HepG2 (cell line): ENCODE measurements around the gene SMO. TPM values are rescaled to one million over a fixed set of nuclear protein-coding genes. Genes with fewer than 3 reads are reported as not detected.

Experiments used
- BHLHE40 ChIP-seq: IDR thresholded peaks from 2 replicates; pipeline ENCODE4 v1.6.1; 2011; ENCODE audit warnings: low read length, improper control_type of control experiment
- DR1 ChIP-seq: sonication (generic); formaldehyde crosslinking; IDR thresholded peaks from 2 replicates; pipeline ENCODE4 v1.8.0; 2021; ENCODE audit warnings: mild to moderate bottlenecking, missing genetic modification reagents, inconsistent platforms
- FOXK2 ChIP-seq: fragments of 450-650 bp; IDR thresholded peaks from 2 replicates; pipeline ENCODE4 v1.6.1; 2016
- IRX3 ChIP-seq: sonication (generic); formaldehyde crosslinking; IDR thresholded peaks from 2 replicates; pipeline ENCODE4 v1.8.1; 2023; ENCODE audit warnings: mild to moderate bottlenecking, low read depth, missing genetic modification reagents, borderline replicate concordance
- ISL2 ChIP-seq: sonication (generic); formaldehyde crosslinking; IDR thresholded peaks from 2 replicates; pipeline ENCODE4 v1.5.0; 2020; ENCODE audit warnings: missing genetic modification reagents
- KMT2B ChIP-seq: IDR thresholded peaks from 2 replicates; pipeline ENCODE4 v1.6.1; 2016; ENCODE audit warnings: missing genetic modification reagents, missing compliant biosample characterization
- MAFG ChIP-seq: sonication (generic); formaldehyde crosslinking; IDR thresholded peaks from 2 replicates; pipeline ENCODE4 v1.5.1; 2020; ENCODE audit warnings: mild to moderate bottlenecking, missing genetic modification reagents
- MAZ ChIP-seq, 2 experiments: sonication (generic) in 1 of 2; formaldehyde crosslinking in 1 of 2; IDR thresholded peaks; 2 replicates each; pipeline versions ENCODE4 v1.5.0 to v1.6.1; 2012 to 2020; ENCODE audit warnings: low read depth in 2 of 2, mild to moderate bottlenecking in 2 of 2, borderline replicate concordance in 1 of 2, improper control_type of control experiment in 1 of 2, low read length in 1 of 2, missing genetic modification reagents in 1 of 2, moderate library complexity in 1 of 2
- ZSCAN12 ChIP-seq: sonication (generic); formaldehyde crosslinking; IDR thresholded peaks from 2 replicates; pipeline ENCODE4 v1.9.0; 2021; ENCODE audit warnings: mild to moderate bottlenecking, missing genetic modification reagents
- polyA plus RNA-seq, 8 experiments: library from polyadenylated mRNA; depleted of rRNA in 3 of 8; stranded (reverse) in 7 of 8; unstranded in 1 of 8; fragments of >200 nt; fragmentation: Illumina TruSeq in 4 of 8; extraction: Trizol in 4 of 8; gene quantifications; 2 replicates each; pipeline versions ENCODE4 v1.2.1 to v1.2.3, GENCODE V29; 2011 to 2016; ENCODE audit warnings: low read depth in 4 of 8, missing spikeins in 1 of 8, mixed read lengths in 1 of 8; ENCODE audit not compliant: insufficient read depth in 1 of 8
- total RNA-seq, 5 experiments: library from RNA; depleted of rRNA; stranded (reverse); fragments of >200 nt; fragmentation: Illumina TruSeq; extraction: Trizol; gene quantifications; 2 replicates each; pipeline ENCODE4 v1.2.3, GENCODE V29; 2016; ENCODE audit warnings: low read depth in 1 of 5
- TF ChIP-seq, protein P1 (sequence below): IDR thresholded peaks from 2 replicates; pipeline ENCODE4 v1.4.0; 2020; ENCODE audit warnings: mild to moderate bottlenecking, missing genetic modification reagents
- TF ChIP-seq, protein P2 (sequence below): sonication (generic); formaldehyde crosslinking; IDR thresholded peaks from 2 replicates; pipeline ENCODE4 v1.5.1; 2020; ENCODE audit warnings: mild to moderate bottlenecking, missing genetic modification reagents, borderline replicate concordance
- TF ChIP-seq, protein P3 (sequence below): sonication (generic); formaldehyde crosslinking; IDR thresholded peaks from 2 replicates; pipeline ENCODE4 v1.4.0; 2020; ENCODE audit warnings: missing genetic modification reagents, borderline replicate concordance
- TF ChIP-seq, protein P4 (sequence below): IDR thresholded peaks from 2 replicates; pipeline ENCODE4 v1.6.1; 2012; ENCODE audit warnings: inconsistent platforms

The SMO gene
- total and polyA plus RNA-seq, 2 of the 13 experiments (the other 11 are each of a cell fraction or from before 2014, with no cell fraction given), result 23.8 to 32.3 TPM

DNA sequence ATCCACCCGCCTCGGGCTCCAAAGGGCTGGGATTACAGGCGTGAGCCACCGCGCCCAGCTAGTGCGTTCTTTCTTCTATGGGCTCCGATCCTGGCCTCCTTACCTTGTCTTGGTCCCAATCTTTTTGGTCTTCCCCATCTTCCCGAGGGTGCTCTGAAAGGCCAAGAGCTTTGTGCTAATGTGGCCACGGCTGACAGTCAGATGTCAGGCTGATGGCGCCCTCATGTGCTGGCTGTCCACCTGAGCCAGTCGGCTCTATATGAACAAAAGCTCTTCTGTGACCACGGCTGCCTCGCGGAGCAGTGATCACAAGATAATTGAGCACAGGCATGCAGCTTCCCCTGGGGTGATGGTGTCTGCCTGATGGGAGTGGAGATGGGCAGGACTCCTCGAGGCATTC is 25.4 kb downstream of the SMO start (continued):
- TF ChIP-seq, protein P1, sequence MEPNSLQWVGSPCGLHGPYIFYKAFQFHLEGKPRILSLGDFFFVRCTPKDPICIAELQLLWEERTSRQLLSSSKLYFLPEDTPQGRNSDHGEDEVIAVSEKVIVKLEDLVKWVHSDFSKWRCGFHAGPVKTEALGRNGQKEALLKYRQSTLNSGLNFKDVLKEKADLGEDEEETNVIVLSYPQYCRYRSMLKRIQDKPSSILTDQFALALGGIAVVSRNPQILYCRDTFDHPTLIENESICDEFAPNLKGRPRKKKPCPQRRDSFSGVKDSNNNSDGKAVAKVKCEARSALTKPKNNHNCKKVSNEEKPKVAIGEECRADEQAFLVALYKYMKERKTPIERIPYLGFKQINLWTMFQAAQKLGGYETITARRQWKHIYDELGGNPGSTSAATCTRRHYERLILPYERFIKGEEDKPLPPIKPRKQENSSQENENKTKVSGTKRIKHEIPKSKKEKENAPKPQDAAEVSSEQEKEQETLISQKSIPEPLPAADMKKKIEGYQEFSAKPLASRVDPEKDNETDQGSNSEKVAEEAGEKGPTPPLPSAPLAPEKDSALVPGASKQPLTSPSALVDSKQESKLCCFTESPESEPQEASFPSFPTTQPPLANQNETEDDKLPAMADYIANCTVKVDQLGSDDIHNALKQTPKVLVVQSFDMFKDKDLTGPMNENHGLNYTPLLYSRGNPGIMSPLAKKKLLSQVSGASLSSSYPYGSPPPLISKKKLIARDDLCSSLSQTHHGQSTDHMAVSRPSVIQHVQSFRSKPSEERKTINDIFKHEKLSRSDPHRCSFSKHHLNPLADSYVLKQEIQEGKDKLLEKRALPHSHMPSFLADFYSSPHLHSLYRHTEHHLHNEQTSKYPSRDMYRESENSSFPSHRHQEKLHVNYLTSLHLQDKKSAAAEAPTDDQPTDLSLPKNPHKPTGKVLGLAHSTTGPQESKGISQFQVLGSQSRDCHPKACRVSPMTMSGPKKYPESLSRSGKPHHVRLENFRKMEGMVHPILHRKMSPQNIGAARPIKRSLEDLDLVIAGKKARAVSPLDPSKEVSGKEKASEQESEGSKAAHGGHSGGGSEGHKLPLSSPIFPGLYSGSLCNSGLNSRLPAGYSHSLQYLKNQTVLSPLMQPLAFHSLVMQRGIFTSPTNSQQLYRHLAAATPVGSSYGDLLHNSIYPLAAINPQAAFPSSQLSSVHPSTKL (CRISPR knock-in tag), result no peak
- no peak for TF ChIP-seq ISL2
- no peak for TF ChIP-seq MAFG
- TF ChIP-seq MAZ (IDR thresholded peaks at IDR 0.05; ENCODE audit: borderline replicate concordance, low read depth, low read length), result no peak
- TF ChIP-seq MAZ (CRISPR knock-in tag; IDR thresholded peaks at IDR 0.05; ENCODE audit: low read depth), result no peak
- TF ChIP-seq, protein P2, sequence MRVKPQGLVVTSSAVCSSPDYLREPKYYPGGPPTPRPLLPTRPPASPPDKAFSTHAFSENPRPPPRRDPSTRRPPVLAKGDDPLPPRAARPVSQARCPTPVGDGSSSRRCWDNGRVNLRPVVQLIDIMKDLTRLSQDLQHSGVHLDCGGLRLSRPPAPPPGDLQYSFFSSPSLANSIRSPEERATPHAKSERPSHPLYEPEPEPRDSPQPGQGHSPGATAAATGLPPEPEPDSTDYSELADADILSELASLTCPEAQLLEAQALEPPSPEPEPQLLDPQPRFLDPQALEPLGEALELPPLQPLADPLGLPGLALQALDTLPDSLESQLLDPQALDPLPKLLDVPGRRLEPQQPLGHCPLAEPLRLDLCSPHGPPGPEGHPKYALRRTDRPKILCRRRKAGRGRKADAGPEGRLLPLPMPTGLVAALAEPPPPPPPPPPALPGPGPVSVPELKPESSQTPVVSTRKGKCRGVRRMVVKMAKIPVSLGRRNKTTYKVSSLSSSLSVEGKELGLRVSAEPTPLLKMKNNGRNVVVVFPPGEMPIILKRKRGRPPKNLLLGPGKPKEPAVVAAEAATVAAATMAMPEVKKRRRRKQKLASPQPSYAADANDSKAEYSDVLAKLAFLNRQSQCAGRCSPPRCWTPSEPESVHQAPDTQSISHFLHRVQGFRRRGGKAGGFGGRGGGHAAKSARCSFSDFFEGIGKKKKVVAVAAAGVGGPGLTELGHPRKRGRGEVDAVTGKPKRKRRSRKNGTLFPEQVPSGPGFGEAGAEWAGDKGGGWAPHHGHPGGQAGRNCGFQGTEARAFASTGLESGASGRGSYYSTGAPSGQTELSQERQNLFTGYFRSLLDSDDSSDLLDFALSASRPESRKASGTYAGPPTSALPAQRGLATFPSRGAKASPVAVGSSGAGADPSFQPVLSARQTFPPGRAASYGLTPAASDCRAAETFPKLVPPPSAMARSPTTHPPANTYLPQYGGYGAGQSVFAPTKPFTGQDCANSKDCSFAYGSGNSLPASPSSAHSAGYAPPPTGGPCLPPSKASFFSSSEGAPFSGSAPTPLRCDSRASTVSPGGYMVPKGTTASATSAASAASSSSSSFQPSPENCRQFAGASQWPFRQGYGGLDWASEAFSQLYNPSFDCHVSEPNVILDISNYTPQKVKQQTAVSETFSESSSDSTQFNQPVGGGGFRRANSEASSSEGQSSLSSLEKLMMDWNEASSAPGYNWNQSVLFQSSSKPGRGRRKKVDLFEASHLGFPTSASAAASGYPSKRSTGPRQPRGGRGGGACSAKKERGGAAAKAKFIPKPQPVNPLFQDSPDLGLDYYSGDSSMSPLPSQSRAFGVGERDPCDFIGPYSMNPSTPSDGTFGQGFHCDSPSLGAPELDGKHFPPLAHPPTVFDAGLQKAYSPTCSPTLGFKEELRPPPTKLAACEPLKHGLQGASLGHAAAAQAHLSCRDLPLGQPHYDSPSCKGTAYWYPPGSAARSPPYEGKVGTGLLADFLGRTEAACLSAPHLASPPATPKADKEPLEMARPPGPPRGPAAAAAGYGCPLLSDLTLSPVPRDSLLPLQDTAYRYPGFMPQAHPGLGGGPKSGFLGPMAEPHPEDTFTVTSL (CRISPR knock-in tag), result no peak
- no peak for TF ChIP-seq FOXK2
- TF ChIP-seq, protein P3, sequence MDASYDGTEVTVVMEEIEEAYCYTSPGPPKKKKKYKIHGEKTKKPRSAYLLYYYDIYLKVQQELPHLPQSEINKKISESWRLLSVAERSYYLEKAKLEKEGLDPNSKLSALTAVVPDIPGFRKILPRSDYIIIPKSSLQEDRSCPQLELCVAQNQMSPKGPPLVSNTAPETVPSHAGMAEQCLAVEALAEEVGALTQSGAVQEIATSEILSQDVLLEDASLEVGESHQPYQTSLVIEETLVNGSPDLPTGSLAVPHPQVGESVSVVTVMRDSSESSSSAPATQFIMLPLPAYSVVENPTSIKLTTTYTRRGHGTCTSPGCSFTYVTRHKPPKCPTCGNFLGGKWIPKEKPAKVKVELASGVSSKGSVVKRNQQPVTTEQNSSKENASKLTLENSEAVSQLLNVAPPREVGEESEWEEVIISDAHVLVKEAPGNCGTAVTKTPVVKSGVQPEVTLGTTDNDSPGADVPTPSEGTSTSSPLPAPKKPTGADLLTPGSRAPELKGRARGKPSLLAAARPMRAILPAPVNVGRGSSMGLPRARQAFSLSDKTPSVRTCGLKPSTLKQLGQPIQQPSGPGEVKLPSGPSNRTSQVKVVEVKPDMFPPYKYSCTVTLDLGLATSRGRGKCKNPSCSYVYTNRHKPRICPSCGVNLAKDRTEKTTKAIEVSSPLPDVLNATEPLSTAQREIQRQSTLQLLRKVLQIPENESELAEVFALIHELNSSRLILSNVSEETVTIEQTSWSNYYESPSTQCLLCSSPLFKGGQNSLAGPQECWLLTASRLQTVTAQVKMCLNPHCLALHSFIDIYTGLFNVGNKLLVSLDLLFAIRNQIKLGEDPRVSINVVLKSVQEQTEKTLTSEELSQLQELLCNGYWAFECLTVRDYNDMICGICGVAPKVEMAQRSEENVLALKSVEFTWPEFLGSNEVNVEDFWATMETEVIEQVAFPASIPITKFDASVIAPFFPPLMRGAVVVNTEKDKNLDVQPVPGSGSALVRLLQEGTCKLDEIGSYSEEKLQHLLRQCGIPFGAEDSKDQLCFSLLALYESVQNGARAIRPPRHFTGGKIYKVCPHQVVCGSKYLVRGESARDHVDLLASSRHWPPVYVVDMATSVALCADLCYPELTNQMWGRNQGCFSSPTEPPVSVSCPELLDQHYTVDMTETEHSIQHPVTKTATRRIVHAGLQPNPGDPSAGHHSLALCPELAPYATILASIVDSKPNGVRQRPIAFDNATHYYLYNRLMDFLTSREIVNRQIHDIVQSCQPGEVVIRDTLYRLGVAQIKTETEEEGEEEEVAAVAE (CRISPR knock-in tag), result no peak; the same call in 1 of the 2 replicates
- TF ChIP-seq KMT2B (CRISPR knock-in tag), result no peak
- no peak; the same call in 1 of the 2 replicates for TF ChIP-seq BHLHE40
- TF ChIP-seq DR1 (CRISPR knock-in tag), result no peak
- TF ChIP-seq, protein P4, sequence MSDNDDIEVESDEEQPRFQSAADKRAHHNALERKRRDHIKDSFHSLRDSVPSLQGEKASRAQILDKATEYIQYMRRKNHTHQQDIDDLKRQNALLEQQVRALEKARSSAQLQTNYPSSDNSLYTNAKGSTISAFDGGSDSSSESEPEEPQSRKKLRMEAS, result peak; percentile 76
- no peak for TF ChIP-seq ZSCAN12 (CRISPR knock-in tag)
- no peak for TF ChIP-seq IRX3 (CRISPR knock-in tag)
